HG02884 (cell line): ENCODE data around the gene RBMXL2.

Experiments used
- ATAC-seq: cut with Tn5 transposase; IDR thresholded peaks from one replicate; pipeline ENCODE4 v1.9.1; 2021; ENCODE audit warnings: mild to moderate bottlenecking, moderate library complexity; ENCODE audit not compliant: unreplicated experiment

The RBMXL2 gene

DNA sequence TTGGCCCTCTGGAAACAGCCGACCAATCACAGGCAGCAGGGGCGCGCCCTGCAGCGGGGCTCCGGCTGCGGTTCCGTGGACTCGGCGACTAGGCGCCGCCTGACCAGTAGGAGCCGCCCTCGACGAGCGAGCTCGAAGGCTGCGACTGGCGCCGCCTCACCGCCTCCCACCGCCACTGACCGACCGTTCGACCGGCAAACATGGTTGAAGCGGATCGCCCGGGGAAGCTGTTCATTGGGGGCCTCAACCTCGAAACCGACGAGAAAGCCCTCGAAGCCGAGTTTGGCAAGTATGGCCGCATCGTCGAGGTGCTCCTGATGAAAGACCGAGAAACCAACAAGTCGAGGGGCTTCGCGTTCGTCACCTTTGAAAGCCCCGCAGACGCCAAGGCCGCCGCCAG, at the start of gene RBMXL2:
RBMXL2 (plus strand) TSS at position 78 of the 400 bp plus-strand sequence; CDS start at position 201, 123 bp downstream.
- ATAC-seq = no peak

DNA sequence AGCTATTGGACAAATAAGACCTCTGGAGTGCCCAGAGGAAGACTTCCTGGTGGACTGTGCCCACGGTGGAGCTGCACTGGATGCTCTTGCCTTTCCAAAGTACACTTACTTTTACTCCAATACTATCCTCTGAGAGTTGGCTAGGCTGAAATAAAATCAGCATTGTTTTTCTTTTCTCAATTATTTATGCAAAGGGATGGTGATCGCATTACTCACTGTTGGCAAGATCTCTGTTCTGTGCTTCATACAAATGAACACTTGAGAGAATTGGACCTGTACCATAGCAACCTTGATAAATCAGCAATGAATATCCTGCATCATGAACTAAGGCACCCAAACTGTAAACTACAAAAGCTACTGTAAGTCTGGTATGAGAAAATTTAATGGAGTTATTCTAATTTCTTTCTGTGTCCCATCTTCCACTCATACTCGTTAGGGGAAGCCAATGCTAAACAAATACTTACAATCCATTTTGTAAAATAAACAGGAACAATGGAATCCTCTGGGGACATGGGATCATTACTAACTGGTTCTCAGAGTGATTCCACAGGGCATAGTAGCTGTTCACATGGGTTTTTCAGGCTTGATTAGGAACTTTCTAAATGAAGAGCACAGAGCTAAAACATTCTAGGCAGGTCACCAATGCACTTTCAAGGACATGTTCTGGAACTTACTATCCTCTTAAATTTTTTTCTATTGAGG, 42.2 kb upstream of the RBMXL2 start:
- ATAC-seq = no peak

DNA sequence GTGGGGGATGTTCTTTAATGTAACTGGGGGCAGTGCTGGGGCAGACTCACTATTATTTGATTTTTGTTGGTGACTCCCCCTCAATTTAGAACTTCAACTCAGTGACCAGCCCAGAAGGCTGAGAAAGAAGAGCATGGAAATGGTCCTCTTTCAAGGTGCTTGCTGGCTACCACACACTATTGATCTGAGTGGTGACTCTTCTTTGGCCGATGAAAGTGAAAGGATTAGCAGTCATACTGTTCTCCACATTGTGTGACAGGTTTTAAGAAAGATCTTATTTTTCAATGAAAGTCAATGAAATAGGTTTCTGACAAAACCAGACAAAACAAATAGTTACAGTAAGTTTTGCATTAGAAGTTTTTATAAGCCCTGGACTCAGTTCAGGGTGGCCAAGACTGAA, 38.6 kb upstream of the RBMXL2 start:
- no peak for ATAC-seq

DNA sequence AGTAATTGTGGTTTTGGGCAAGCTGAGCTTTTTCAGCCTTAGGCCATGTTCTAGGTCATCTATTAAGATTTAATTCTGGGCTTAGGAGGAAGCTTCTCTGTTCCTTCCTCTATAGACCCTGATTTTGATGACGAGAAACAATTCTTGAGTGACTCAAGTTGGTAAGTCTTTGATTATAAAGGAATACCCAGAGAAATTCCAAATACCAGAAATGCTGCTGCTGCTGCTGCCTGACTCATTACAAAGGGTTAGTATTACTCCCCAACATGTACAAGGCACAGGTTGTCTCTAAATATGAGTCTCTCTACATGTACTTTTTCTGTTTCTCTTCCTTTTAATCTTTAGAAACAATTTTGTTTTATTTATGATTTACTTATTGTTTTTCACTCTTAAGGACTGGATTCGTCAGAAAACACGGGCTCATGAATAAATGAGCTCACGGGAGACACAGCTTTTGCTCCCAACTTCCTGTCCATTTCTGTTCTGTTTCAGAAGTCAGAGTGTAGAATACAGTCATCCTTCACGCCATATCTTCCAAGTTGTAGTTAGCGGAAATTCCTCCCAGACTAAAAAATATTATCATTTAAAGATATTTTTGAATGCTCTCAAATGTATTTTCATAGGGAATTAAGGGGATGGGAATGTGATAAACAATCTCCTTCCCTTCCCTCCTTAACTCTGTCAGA, 31.8 kb upstream of the RBMXL2 start:
- ATAC-seq = no peak

DNA sequence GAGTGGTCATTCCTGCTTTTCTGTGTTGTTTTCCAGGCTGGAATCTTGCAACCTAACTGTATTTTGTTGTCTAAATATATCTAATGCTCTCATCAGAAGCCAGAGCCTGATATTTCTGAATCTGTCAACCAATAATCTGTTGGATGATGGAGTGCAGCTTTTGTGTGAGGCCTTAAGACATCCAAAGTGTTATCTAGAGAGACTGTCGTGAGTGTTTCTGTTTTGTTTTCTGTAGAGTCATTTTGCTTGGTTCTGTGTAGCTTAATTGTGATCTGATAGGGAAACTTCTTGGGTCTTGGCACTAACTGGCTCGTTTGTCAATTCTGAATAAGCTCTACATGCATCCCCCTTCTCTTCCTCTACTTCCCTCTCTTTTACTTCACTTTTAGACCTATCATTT, 31.2 kb upstream of the RBMXL2 start:
- ATAC-seq = no peak

DNA sequence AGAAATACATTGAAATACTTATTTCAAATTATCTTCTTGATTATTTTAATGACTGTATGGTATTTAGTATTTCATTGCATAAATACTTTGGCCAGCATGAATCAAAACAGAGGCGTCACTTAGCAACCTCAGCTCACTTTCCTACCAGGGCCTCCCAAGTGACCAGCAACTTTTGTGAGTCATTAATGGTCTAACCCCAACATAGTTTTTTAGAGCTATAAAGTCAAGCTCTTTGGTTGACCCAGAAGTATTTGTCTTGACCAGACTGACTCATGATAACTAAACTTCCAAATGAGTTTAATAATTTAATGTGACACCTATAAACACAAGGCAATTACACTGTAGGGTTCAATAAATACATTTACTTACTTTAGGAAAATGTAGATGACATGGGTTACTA, 27.9 kb upstream of the RBMXL2 start:
- ATAC-seq = no peak

DNA sequence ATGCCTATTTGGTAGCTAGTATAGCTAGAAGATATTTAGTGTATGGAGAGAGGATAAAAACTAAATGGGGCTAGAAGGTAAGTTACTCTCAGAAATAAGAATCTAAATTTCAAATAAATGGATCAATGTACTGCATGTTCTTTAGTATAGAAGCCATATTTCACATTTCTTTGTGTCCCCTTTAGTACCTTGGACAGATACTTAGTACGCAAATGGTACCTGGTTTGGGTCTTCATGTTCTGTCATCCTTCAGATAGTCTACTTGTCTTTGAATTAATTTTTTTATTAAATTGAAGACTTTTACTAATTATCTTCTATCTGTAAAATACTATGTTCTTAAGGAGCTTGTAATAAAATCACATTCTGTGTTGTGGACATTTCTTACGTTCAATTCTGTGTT, 26.3 kb upstream of the RBMXL2 start:
- ATAC-seq = no peak

DNA sequence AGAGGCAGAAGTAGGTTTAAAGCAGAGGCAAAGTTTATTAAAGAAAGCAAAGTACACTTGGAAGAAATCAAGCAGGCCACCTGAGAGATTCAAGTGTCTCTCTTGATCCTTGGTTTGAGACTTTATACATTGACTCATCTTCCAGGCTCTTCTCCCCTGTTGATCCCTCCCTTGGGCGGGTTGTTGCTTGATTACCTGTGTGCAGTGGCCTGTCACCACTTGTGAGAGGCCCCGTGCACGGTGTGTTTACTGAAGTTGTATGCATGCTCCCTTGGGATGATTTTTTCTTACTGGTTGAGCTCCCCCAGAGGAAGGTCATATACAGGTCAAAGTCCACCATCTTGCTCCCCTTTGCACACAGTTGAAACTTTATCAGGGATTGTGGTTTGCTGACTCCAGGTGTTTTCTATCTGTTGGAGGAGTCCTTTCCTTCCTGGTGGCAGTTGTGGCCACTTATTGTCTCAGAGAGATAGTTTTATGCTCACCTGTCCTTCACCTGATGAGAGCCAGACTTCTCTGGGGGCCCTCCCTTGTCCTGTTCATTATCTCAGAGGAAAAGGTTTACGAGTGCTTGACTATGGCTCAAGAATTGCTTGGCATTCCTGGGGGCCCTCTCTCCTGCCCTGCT, 16.3 kb upstream of the RBMXL2 start:
- ATAC-seq = no peak

DNA sequence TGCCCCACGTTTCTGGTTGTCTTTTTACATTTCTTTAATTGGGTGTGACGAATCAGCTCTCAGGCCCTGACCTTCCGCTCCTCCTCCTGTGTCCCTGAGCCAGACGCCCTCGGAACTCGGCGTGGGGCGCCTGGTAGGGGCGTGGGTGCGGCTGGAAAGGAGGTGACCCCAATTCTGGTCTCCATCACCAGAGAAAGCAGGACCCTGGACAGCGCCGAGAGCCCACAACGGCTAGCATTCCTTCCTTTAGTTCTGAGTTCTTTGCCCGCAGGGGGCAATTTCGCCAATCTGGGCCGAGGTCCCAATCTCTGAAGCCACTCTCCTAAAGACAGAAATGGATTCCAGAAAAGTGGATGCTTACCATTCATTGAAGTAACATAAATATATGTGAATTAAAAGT, 11.7 kb upstream of the RBMXL2 start:
- no peak for ATAC-seq

DNA sequence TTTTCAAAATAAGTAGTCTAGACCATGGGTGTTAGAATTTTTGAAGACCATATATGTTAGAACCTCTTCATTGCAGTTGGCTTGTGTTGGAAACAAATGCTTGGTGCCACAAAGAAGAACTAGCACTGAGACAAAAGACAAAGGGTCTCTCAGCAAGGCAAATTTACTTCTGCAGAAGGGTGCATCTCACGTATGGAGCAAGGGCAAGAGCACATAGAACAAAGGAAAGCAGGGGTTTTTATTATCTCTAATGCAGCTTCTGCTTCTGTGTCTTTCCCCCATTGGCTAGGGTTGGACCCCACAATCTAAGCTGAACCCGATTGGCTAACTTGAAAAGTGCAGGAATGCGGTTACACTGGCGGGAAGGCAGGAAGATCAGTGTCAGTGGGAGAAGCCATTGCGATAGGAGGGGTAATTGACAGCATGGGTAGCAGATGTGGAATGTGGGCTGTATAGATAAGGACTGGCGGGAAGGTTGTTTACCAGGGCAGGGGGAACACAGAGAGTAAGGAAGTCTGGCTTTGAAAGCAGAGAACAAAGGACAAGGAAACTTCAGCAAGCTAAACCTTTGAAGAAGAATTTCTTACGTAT, 9.2 kb upstream of the RBMXL2 start:
- ATAC-seq = no peak

DNA sequence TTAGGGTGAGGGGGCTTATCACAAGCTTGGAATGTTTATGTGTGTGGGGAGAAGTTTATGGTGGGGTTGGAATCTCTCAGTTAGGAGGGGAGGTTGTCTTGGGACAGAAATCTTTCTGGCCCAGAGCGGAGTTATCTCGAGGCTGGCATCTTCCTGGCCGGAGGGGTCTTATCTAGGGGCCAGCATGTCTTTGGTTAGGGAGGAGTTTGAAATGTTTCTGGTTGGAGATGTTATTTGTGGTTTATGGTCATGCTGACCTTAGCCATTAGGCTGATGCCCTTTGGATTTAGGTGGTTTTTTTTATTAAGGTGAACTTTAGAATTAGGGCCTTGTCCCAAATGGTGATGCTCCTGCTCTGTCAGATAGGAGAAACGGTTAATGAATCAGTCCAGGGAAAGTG, 7.9 kb upstream of the RBMXL2 start:
- ATAC-seq = no peak

DNA sequence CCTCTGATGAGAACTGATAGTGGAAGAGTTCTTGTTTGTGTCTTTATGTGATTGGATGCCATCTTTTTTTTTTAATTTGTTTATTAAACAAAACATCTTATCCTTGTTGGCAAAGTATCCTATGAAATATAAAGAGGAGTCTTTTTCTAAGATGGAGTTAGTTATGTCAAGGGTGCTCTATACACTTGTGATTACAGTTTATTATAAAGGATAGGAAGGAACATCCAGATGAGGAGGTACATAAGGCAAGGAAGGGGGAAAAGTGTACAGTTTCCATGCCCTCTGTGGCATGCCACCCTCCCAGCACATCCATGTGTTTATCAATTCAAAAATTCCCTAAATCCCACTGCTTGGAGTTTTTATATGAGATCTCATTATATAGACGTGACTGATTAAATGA, 7.4 kb upstream of the RBMXL2 start:
- no peak for ATAC-seq

DNA sequence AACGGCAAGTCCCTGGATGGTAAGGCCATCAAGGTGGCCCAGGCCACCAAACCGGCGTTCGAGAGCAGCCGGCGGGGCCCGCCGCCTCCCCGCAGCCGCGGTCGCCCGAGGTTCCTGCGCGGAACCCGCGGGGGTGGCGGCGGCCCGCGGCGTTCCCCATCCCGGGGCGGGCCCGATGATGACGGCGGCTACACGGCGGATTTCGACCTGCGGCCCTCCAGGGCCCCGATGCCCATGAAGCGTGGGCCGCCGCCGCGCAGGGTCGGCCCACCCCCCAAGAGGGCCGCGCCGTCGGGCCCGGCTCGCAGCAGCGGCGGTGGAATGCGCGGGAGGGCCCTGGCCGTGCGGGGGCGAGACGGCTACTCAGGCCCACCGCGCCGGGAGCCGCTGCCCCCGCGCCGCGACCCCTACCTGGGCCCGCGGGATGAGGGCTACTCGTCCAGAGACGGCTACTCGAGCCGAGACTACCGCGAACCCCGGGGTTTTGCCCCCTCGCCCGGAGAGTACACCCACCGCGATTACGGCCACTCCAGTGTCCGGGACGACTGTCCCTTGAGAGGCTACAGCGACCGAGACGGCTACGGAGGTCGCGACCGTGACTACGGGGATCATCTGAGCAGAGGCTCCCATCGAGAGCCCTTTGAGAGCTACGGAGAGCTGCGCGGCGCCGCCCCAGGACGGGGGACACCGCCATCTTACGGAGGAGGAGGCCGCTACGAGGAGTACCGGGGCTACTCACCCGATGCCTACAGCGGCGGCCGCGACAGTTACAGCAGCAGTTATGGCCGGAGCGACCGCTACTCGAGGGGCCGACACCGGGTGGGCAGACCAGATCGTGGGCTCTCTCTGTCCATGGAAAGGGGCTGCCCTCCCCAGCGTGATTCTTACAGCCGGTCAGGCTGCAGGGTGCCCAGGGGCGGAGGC, 792 bp downstream of the RBMXL2 start:
- no peak for ATAC-seq

DNA sequence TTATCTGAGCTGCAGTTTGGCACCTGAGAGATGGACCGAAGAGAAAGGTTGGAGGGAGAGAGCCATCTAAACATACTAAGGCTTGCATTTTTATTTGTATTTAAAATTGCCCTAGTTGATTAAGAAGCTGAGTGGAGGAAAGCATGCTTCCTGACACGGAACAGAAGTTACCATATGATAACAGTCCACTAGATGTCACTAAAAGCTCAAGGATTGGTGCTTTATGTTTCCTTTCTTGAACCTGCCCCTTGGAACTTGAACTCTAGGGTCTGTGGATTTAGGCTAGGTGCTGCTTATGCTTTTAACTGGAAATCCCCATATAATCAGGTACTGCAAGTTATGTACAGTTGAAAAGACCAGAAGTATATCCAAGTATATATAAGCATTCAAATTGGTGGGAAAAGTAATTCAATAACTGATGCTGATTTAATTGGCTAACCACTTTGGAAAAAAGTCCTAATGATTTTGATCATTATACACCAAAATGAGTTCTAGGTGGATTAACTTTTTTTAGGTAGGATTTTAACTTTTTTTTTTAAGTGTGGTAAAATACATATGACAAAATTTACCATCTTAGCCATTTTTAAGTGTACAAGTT, 9.5 kb downstream of the RBMXL2 start:
- no peak for ATAC-seq

DNA sequence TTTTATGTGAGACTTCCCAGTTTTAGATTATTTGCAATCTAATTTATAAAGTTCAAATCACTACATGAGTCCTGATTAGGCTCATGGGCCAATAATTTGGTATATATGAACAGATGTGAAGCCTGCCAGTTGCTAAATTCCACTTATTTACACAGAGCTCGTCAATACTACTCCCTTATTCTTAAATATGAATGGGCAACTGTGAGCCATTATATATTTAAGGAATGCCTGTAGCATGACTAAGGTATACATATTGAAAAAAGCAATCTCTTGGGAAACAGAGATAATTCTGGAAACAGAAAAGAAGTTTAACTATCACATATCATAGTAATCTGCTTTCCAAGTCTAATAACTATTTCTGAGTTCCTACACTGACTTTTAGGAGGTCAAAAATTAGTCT, 27.0 kb downstream of the RBMXL2 start:
- no peak for ATAC-seq

DNA sequence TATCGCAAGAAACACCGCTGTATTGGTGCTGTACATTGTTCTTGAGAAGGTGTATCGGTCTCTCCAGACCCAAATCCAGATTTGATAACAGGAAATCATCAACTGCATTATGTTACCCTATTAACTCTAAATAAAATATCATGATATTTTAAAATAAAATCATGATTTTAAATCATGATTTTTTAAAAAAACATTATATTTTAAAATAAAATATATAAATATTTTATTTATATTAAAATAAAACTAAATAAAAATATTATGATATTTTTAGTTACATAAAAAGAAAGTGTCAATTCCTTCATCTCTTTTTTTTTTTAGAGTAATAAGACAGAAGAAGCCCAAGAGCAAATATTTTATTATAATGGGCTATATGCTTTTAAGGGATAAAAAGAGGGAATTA, 27.6 kb downstream of the RBMXL2 start:
- no peak for ATAC-seq

DNA sequence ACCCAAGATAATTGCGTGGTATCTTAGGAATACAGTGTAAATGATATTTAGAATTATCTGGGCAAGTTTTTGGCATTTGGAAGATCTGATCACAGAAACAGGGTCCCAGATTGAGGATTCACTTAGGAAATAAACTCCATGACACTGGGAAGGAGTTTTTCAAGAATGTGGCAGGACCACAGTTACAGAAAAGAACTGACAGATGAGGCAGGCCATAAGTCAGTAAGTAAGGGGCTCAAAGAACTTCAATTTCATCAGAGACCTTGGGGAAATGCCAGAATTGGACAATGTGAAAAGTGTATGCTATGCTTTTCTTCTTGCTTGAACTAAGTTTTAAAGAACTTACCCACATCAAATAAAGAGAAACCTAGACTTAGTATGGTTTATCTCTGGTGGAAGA, 49.3 kb downstream of the RBMXL2 start:
- no peak for ATAC-seq
